NCI-H187 (cell line): ENCODE results near the gene RANGRF.

ENCODE experiments used
- DNase-seq, 2 experiments: peaks; one replicate each; lab custom pipeline; 2025; lab: John Stamatoyannopoulos, UW

Gene RANGRF

GRCh38 chr17:8274816-8275215 lies 13.7 kb upstream of the RANGRF start:
- DNase-seq, result no peak

- DNase-seq, result no peak
Observed at GRCh38 chr17:8275421-8276290, 12.8 kb upstream of the RANGRF start.

- DNase-seq, result no peak
Observed at GRCh38 chr17:8277317-8277716, 11.2 kb upstream of the RANGRF start.

- DNase-seq, result no peak
Observed at GRCh38 chr17:8282345-8282744, 6.1 kb upstream of the RANGRF start.

- DNase-seq, result no peak
Observed at GRCh38 chr17:8283356-8283755, 5.1 kb upstream of the RANGRF start.

- no peak for DNase-seq
Observed at GRCh38 chr17:8284126-8284525, 4.3 kb upstream of the RANGRF start.

GRCh38 chr17:8285270-8286181 lies 2.9 kb upstream of the RANGRF start:
- DNase-seq, result no peak

GRCh38 chr17:8287651-8288335 lies 677 bp upstream of the RANGRF start:
- no peak for DNase-seq

GRCh38 chr17:8289103-8289397 lies 580 bp downstream of the RANGRF start:
- no peak for DNase-seq

- no peak for DNase-seq
Observed at GRCh38 chr17:8290043-8290442, 1.6 kb downstream of the RANGRF start.

GRCh38 chr17:8292639-8293395 lies 4.3 kb downstream of the RANGRF start:
- no peak for DNase-seq

- DNase-seq, result no peak
Observed at GRCh38 chr17:8294361-8294760, 5.9 kb downstream of the RANGRF start.

GRCh38 chr17:8294814-8295316 lies 6.4 kb downstream of the RANGRF start:
- DNase-seq, result no peak

- DNase-seq, result no peak
Observed at GRCh38 chr17:8300226-8300625, 11.8 kb downstream of the RANGRF start.

GRCh38 chr17:8300627-8301242 lies 12.3 kb downstream of the RANGRF start:
- peak in 1 of 2 experiments; percentile 31 for DNase-seq

- DNase-seq, result no peak
Observed at GRCh38 chr17:8310601-8311123, 22.2 kb downstream of the RANGRF start.

GRCh38 chr17:8311131-8311790 lies 22.8 kb downstream of the RANGRF start:
- no peak for DNase-seq

GRCh38 chr17:8312251-8312650 lies 23.8 kb downstream of the RANGRF start:
- DNase-seq, result no peak

GRCh38 chr17:8312726-8313600 lies 24.5 kb downstream of the RANGRF start:
- DNase-seq, result no peak
